Measurements from ENCODE around the gene C14orf180. TPM values are rescaled to one million over a fixed set of nuclear protein-coding genes. Genes with fewer than 3 reads are reported as not detected.

The C14orf180 gene
- total RNA-seq, 6 experiments from 2014 or later, result 0.35 to 4.0 (median 1.9) TPM

- no peaks in the 10 kb centered on the region for H3K9me3 ChIP-seq
- TF ChIP-seq POLR2A (IDR thresholded peaks at IDR 0.05), result no peak
- TF ChIP-seq CTCF (IDR thresholded peaks at IDR 0.05), result no peak
- H3K36me3 ChIP-seq, result no peaks in the 10 kb centered on the region
- H3K27ac ChIP-seq, result no peak overlapping the region
- no peak overlapping the region for H3K4me3 ChIP-seq
- peak; percentile 6 to 43 (median 22) for ATAC-seq
- no peak for DNase-seq
- H3K4me1 ChIP-seq, result peaks cover 0 to 9% (median 3%) of the 10 kb centered on the region in 4 donors
- intact Hi-C loops (cut with DNase I), result loop anchor here in 1 of 2 donors (5.0 kb wide), 1 partner anchor 506 kb away; no protein-coding TSS in a partner anchor
- H3K27me3 ChIP-seq, result no peaks in the 10 kb centered on the region
- whole genome bisulfite sequencing (ENCODE audit: insufficient coverage, low coverage, low lambda C conversion rate, missing lambda C conversion rate), result 33% methylated on average over 12 of the region's 12 CpGs
Measured at GRCh38 chr14:104638190-104638589, 58.6 kb downstream of the C14orf180 start.

- WGBS (ENCODE audit: insufficient coverage, low coverage, low lambda C conversion rate, missing lambda C conversion rate), result no CpG with 5 or more reads among the region's 13 CpGs
- TF ChIP-seq CTCF (IDR thresholded peaks at IDR 0.05) (no peak), POLR2A (IDR thresholded peaks at IDR 0.05) (no peak)
- Histone ChIP-seq H3K27me3 (no peaks in the 10 kb centered on the region), H3K4me3 (no peak overlapping the region), H3K9me3 (no peaks in the 10 kb centered on the region), H3K27ac (no peak overlapping the region), H3K4me1 (peaks cover 0 to 9% (median 3%) of the 10 kb centered on the region in 4 donors), H3K36me3 (no peaks in the 10 kb centered on the region)
- ATAC-seq (no peak), DNase-seq (peak in 1 of 3 donors; percentile 44)
- intact Hi-C loops (cut with DNase I), result loop anchor here in 1 of 2 donors (5.0 kb wide), 1 partner anchor 507 kb away; no protein-coding TSS in a partner anchor
Measured at GRCh38 chr14:104638927-104639450, 59.4 kb downstream of the C14orf180 start.

GRCh38 chr14:104639471-104639870 lies 59.9 kb downstream of the C14orf180 start:
- no peak overlapping the region for H3K27ac ChIP-seq
- H3K4me1 ChIP-seq, result peaks cover 0 to 9% (median 3%) of the 10 kb centered on the region in 4 donors
- H3K4me3 ChIP-seq, result no peak overlapping the region
- no peak for DNase-seq
- no peaks in the 10 kb centered on the region for H3K27me3 ChIP-seq
- intact Hi-C loops (cut with DNase I), result loop anchor here in 1 of 2 donors (5.0 kb wide), 1 partner anchor 507 kb away; no protein-coding TSS in a partner anchor
- ATAC-seq, result no peak
- TF ChIP-seq CTCF (IDR thresholded peaks at IDR 0.05), result no peak
- no peak for TF ChIP-seq POLR2A (IDR thresholded peaks at IDR 0.05)
- WGBS (ENCODE audit: insufficient coverage, low coverage, low lambda C conversion rate, missing lambda C conversion rate), result 46% methylated on average over 3 of the region's 5 CpGs
- H3K9me3 ChIP-seq, result no peaks in the 10 kb centered on the region
- no peaks in the 10 kb centered on the region for H3K36me3 ChIP-seq

Other genes starting within 250 kb of the C14orf180 start
- gene TMEM179, start 25.0 kb downstream of the C14orf180 start, total RNA-seq, result under 1 TPM in 2 of 6 experiments, not detected in 4; 0.17 to 0.18 TPM
- gene INF2, start 109.9 kb downstream of the C14orf180 start, total RNA-seq, result 10 to 100 TPM; 47.5 to 98.2 (median 71.4) TPM
- gene ADSS1, start 144.5 kb downstream of the C14orf180 start, total RNA-seq, result 10 to 100 TPM in 5 of 6 experiments, 1 to 10 TPM in 1; 8.1 to 50.5 (median 36.8) TPM
- gene SIVA1, start 173.4 kb downstream of the C14orf180 start, total RNA-seq, result 100 to 1,000 TPM in 2 of 6 experiments, 10 to 100 TPM in 4; 38.1 to 252 (median 50.6) TPM
- gene AKT1, start 216.0 kb downstream of the C14orf180 start, total RNA-seq, result 10 to 100 TPM; 66.7 to 92.1 (median 83.9) TPM
- gene ZBTB42, start 221.3 kb downstream of the C14orf180 start, total RNA-seq, result 10 to 100 TPM in 2 of 6 experiments, 1 to 10 TPM in 4; 2.2 to 13.7 (median 3.6) TPM

Data from right lobe of liver (tissue), 6 donors.